Urinary bladder (tissue), 4 donors: ENCODE results near the gene KLHDC8A. TPM values are rescaled to one million over a fixed set of nuclear protein-coding genes. Genes with fewer than 3 reads are reported as not detected.
"Not testable (repeated sequence)": the region's sequence is repeated elsewhere in the genome, so short reads cannot be mapped to it uniquely, and the experiment has no call there.

ENCODE experiments used
- DNase-seq: peaks from one replicate; pipeline ENCODE4 v3.0.0-alpha.2; 2015; ENCODE audit errors: extremely low spot score
- H3K27ac ChIP-seq: one replicate; pipeline ENCODE4 v1.5.1; 2013; ENCODE audit warnings: low read depth, mild to moderate bottlenecking, moderate library complexity
- H3K36me3 ChIP-seq: one replicate; pipeline ENCODE4 v1.6.1; 2013; ENCODE audit warnings: mild to moderate bottlenecking, moderate library complexity; ENCODE audit not compliant: insufficient read depth
- H3K4me1 ChIP-seq: one replicate; pipeline ENCODE4 v1.6.1; 2013; ENCODE audit warnings: mild to moderate bottlenecking, moderate library complexity; ENCODE audit not compliant: insufficient read depth
- H3K4me3 ChIP-seq: one replicate; pipeline ENCODE4 v1.5.1; 2013; ENCODE audit warnings: low read depth, low read length
- WGBS: extraction: QIAGEN DNeasy Blood & Tissue Kit; methylation state at CpG from one replicate; pipeline ENCODE4 v1.1.7; 2013; 5-methylcytosine and 5-hydroxymethylcytosine counted together
- polyA plus RNA-seq: library from polyadenylated mRNA; stranded (reverse); fragments of 200-250 nt; gene quantifications from one replicate; pipeline ENCODE4 v1.2.3, GENCODE V29; 2013
- total RNA-seq: library from RNA; depleted of rRNA; stranded (reverse); fragments of >200 nt; gene quantifications from one replicate; pipeline ENCODE4 v1.2.3, GENCODE V29; 2014
- donor health status: healthy with polysubstance abuse.
- donor health status: healthy.

The KLHDC8A gene
- total and polyA plus RNA-seq, 2 donors = 0.28 to 3.0 TPM

DNA sequence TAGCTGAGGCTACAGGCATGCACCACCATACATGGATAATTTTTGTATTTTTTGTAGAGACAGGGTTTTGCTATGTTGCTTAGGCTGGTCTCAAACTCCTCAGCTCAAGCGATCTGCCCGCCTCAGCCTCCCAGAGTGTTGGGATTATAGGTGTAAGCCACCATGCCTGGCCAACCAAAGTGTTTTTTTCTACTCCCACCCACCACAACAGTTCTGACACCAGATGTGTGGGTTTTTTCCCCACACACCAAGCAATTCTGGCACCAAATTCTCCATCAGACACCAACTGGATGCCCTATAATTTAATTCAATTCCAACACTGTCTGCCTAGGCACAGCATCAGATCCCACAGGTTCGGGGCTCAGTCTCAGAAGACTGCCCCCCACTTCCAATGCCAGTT, 20.6 kb upstream of the KLHDC8A start:
- Histone ChIP-seq H3K27ac (no peak overlapping the region), H3K4me1 (no peaks in the 10 kb centered on the region), H3K4me3 (no peak overlapping the region), H3K36me3 (no peaks in the 10 kb centered on the region)
- WGBS = 96% methylated on average over 3 of the region's 3 CpGs
- DNase-seq = no peak

DNA sequence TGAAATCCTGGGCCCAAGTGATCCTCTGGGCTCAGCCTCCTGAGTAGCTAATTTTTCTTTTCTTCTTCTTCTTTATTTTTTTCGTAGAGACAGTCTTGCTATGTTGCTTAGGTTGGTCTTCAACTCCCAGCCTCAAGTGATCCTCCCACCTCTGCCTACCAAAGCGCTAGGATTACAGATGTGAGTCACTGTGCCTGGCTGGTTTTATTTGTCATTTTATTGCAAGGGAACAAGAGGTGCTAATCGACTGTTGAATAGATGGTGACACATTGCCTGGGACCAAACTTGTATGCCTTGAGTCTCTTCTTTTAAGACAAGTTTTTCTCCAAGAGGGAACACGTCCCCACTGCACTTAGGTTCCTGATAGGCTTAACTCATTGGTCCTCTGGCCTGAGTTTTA, 20.0 kb upstream of the KLHDC8A start:
- no peak for DNase-seq
- Histone ChIP-seq H3K4me1 (no peaks in the 10 kb centered on the region), H3K36me3 (no peaks in the 10 kb centered on the region), H3K4me3 (no peak overlapping the region), H3K27ac (no peak overlapping the region)
- WGBS = 51% methylated on average over 4 of the region's 4 CpGs

DNA sequence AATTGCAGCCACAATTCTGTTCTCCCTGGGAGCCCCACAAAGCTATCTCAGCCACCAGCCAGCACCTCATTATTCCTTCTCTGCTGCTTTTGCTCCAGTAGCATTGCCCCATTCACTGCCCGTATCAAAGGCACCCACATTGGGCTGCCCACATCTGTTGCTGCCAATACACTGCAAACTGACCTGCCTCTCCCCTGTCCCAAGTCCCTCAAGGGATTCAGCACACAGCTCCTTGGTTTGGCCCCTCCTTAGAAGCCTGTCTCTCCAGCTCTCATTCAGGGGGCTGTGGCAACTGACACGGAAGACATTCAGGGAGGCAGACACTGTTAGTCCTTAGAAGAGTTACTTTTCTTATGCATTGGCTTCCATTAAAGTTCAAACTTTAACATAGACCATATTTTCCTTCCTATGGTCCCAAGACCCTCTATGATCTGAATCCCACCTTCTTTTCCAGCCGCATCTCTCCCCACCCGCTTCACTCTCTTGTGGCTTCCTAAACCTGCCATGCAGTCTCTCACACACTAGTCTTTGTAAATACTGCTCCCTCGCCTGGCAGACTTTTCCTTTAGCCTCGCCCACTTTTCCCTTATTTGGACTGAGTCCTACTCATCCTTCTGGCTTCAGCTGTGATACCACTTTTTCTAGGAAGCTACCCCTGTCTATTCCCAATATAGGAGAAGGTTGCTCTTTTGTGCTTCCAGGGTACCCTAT, 19.3 kb upstream of the KLHDC8A start:
- Histone ChIP-seq H3K4me3 (no peak overlapping the region), H3K27ac (no peak overlapping the region), H3K4me1 (no peaks in the 10 kb centered on the region), H3K36me3 (no peaks in the 10 kb centered on the region)
- no peak for DNase-seq
- WGBS = 27% methylated on average over 6 of the region's 6 CpGs

DNA sequence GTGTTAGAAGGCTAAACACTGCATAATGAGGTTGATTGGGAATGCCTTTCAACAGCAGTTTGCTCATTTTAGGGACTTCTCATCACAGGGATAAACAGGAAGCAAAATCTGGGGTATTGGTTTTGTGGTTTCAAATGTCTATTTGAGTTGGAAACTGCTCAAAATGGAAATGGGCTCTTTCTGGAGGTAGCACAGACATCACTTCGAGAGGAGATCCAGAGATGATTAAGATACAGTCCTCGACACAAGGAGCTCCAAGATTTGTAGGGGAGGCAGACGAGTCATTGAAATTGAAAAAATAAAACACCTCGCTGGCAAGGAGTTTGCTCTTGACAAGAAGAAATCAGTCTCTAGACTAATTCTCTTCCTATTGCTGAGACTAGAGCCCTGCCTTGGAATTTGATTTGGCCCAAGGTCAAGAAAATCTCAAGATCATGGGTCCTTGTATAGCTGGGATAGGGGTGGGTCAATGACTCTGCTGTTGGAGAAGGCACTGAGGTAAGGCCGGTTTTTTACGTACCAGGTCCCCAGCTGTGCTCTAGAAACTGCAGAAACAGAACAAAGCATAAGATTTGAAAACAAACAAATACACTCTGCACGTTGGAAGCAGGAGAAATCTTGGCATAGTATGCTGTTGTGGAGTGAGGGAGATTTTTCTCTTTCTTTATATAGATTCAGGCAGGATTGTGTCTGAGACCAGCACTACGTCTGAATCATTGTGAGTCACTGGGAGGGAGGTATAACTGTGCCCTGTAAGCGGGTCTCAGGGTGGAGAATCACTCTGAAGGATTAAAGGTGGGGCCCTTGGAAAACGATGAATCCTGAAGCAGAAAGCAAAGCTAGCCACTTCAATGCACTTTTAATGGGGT, 17.7 kb upstream of the KLHDC8A start:
- Histone ChIP-seq H3K4me3 (no peak overlapping the region), H3K27ac (no peak overlapping the region), H3K4me1 (no peaks in the 10 kb centered on the region), H3K36me3 (no peaks in the 10 kb centered on the region)
- DNase-seq = no peak
- 38% methylated on average over 10 of the region's 10 CpGs for WGBS

DNA sequence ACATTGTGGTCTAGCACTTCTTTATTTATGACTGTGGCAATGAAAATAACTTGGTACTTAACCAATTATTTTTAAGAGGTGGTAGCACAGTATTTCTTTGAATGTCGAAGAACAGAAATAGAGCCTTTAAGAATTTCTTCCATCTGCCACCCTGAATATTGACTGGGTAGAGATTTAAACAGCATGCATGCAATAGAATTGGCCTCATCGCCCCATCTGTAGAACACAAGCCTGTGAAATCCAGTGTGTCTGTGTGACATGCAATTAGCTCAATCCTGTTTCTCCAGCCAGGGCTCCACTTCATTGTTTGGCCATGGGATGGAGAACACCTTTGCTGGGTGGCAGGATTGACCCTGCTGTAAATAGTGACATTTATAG, 17.1 kb upstream of the KLHDC8A start:
- WGBS = 67% methylated on average over 2 of the region's 2 CpGs
- no peaks in the 10 kb centered on the region for H3K36me3 ChIP-seq
- no peaks in the 10 kb centered on the region for H3K4me1 ChIP-seq
- H3K27ac ChIP-seq = no peak overlapping the region
- H3K4me3 ChIP-seq = no peak overlapping the region
- no peak for DNase-seq

GRCh38 chr1:205373022-205373797, 16.5 kb upstream of the KLHDC8A start:
- H3K4me3 ChIP-seq = no peak overlapping the region
- no peak overlapping the region for H3K27ac ChIP-seq
- no peaks in the 10 kb centered on the region for H3K4me1 ChIP-seq
- WGBS = 40% methylated on average over 9 of the region's 9 CpGs
- no peak for DNase-seq
- H3K36me3 ChIP-seq = no peaks in the 10 kb centered on the region

- Histone ChIP-seq H3K36me3 (no peaks in the 10 kb centered on the region), H3K4me3 (no peak overlapping the region), H3K4me1 (no peaks in the 10 kb centered on the region), H3K27ac (no peak overlapping the region)
- DNase-seq = no peak
- WGBS = 36% methylated on average over 11 of the region's 11 CpGs
Observed at GRCh38 chr1:205371871-205372660, 15.3 kb upstream of the KLHDC8A start.

DNA sequence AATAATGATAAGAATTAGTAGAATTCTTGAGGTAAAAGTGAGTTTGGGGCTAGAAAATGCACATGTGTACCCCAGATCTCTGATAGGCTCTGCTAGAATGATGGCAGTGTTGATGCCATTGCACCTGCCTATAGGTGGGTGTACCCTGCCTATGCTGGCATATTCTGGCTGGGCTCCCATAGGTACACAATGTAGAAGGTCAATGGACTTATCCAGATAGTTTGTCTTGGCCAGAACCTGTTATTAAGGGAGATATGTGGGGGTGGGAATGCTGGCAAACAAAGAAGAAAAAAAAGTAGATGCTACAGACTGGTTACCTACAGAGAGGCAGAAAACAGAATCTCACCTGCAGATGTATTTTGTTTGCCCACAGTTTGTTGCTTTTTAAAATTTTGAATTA, 14.1 kb upstream of the KLHDC8A start:
- H3K4me3 ChIP-seq = no peak overlapping the region
- no peaks in the 10 kb centered on the region for H3K4me1 ChIP-seq
- no peak overlapping the region for H3K27ac ChIP-seq
- DNase-seq = no peak
- H3K36me3 ChIP-seq = no peaks in the 10 kb centered on the region

DNA sequence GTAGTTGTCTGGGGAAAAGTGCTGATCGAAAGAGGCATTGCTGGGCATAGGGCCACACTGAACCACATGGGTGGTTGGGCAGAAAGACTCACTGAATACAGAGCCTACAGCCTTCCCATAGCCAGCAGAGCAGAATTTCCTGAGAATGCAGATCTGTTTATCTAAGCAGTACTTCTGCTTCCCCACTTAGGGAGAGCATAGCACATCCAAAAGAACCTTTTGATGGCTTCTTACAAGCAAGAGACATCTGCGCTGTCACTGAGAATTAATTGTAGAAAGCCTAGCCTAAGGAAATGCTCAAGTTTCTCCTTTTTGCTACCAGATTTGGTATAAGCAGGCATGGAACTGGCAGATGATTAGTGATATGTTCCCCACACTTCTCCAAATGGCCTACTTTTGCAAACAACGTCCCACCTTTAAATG, 13.0 kb upstream of the KLHDC8A start:
- Histone ChIP-seq H3K4me3 (no peak overlapping the region), H3K4me1 (no peaks in the 10 kb centered on the region), H3K36me3 (no peaks in the 10 kb centered on the region), H3K27ac (no peak overlapping the region)
- no peak for DNase-seq
- WGBS = 43% methylated on average over 3 of the region's 3 CpGs

DNA sequence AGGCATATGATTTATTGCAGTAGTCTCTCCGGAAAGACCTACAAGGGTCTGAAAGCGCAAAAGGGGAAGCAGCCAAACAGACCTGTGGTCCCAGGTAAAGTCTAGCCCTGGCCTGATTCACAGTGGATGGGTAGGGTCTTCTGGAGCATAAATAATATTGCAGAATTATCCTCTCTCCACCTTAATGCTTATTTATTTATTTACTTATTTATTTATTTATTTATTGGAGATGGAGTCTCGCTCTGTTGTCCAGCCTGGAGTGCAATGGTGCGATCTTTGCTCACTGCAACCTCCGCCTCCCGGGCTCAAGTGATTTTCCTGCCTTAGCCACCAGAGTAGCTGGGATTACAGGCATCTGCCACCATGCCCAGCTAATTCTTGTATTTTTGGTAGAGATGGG, 11.8 kb upstream of the KLHDC8A start:
- H3K4me3 ChIP-seq = no peak overlapping the region
- no peaks in the 10 kb centered on the region for H3K36me3 ChIP-seq
- H3K27ac ChIP-seq = no peak overlapping the region
- DNase-seq = no peak
- 93% methylated on average over 6 of the region's 6 CpGs for WGBS
- H3K4me1 ChIP-seq = no peaks in the 10 kb centered on the region

- Histone ChIP-seq H3K27ac (no peak overlapping the region), H3K36me3 (no peaks in the 10 kb centered on the region), H3K4me1 (no peaks in the 10 kb centered on the region), H3K4me3 (no peak overlapping the region)
- 40% methylated on average over 8 of the region's 8 CpGs for WGBS
- no peak for DNase-seq
Observed at GRCh38 chr1:205365945-205366463, 9.3 kb upstream of the KLHDC8A start.

GRCh38 chr1:205365086-205365485, 8.4 kb upstream of the KLHDC8A start:
- not testable (repeated sequence) for DNase-seq, H3K4me3 ChIP-seq, H3K27ac ChIP-seq, H3K4me1 ChIP-seq, H3K36me3 ChIP-seq
- WGBS = 81% methylated on average over 8 of the region's 8 CpGs

- H3K4me3 ChIP-seq = no peak overlapping the region
- WGBS = 77% methylated on average over 4 of the region's 4 CpGs
- DNase-seq = no peak
- H3K27ac ChIP-seq = no peak overlapping the region
- no peaks in the 10 kb centered on the region for H3K4me1 ChIP-seq
- H3K36me3 ChIP-seq = no peaks in the 10 kb centered on the region
Observed at GRCh38 chr1:205360891-205361290, 4.2 kb upstream of the KLHDC8A start.
